ENCODE data around the gene AJAP1.

GRCh38 chr1:4702932-4703331, 48.5 kb downstream of the AJAP1 start:
- TF ChIP-seq CTCF (IDR thresholded peaks at IDR 0.05): no peak
- no peak for TF ChIP-seq POLR2A (IDR thresholded peaks at IDR 0.05)

Measured in esophagus squamous epithelium (tissue), 4 donors.